Smooth muscle cell (in vitro differentiated cells): ENCODE data around the gene ELOVL1. TPM values are rescaled to one million over a fixed set of nuclear protein-coding genes. Genes with fewer than 3 reads are reported as not detected.

Source experiments
- DNase-seq: peaks from one replicate; lab custom pipeline; 2025; ENCODE audit not compliant: unreplicated experiment; lab: John Stamatoyannopoulos, UW
- H2AFZ ChIP-seq: fragments of 200-600 bp; sonication (generic); 2 replicates; pipeline ENCODE4 v1.6.0; 2016; ENCODE audit warnings: antibody characterized with exemption, low read depth, mild to moderate bottlenecking
- H3F3A ChIP-seq: fragments of 200-600 bp; sonication (generic); 2 replicates; pipeline ENCODE4 v1.6.0; 2017; ENCODE audit warnings: antibody characterized with exemption, low read depth
- H3K27ac ChIP-seq: fragments of 200-600 bp; sonication (generic); 2 replicates; pipeline ENCODE4 v1.5.1; 2016; ENCODE audit warnings: low read depth, mild to moderate bottlenecking
- H3K27me3 ChIP-seq: fragments of 200-600 bp; sonication (generic); 2 replicates; pipeline ENCODE4 v1.6.1; 2016; ENCODE audit warnings: low read depth, mild to moderate bottlenecking
- H3K36me3 ChIP-seq: fragments of 200-600 bp; sonication (generic); 2 replicates; pipeline ENCODE4 v1.5.1; 2016; ENCODE audit warnings: low read depth
- H3K4me1 ChIP-seq: fragments of 200-600 bp; sonication (generic); 2 replicates; pipeline ENCODE4 v1.5.1; 2016; ENCODE audit warnings: low read depth
- H3K4me2 ChIP-seq: fragments of 200-600 bp; sonication (generic); 2 replicates; pipeline ENCODE4 v1.6.0; 2016; ENCODE audit warnings: mild to moderate bottlenecking
- H3K4me3 ChIP-seq: fragments of 200-600 bp; sonication (generic); 2 replicates; pipeline ENCODE4 v1.5.1; 2016; ENCODE audit warnings: mild to moderate bottlenecking
- H3K79me2 ChIP-seq: fragments of 200-600 bp; sonication (generic); 2 replicates; pipeline ENCODE4 v1.6.0; 2016; ENCODE audit warnings: low read depth, mild to moderate bottlenecking
- H3K9ac ChIP-seq: fragments of 200-600 bp; sonication (generic); 2 replicates; pipeline ENCODE4 v1.6.0; 2016; ENCODE audit warnings: low read depth
- H3K9me3 ChIP-seq: fragments of 200-600 bp; sonication (generic); replicated peaks from 2 replicates; pipeline ENCODE4 v1.5.1; 2016; ENCODE audit warnings: low read depth
- H4K20me1 ChIP-seq: fragments of 200-600 bp; sonication (generic); 2 replicates; pipeline ENCODE4 v1.6.0; 2016; ENCODE audit warnings: low read depth
- CTCF ChIP-seq: fragments of 200-600 bp; sonication (generic); IDR thresholded peaks from 2 replicates; pipeline ENCODE4 v1.5.1; 2017; ENCODE audit warnings: borderline replicate concordance, mild to moderate bottlenecking, antibody characterized with exemption; ENCODE audit not compliant: insufficient read depth, poor library complexity, severe bottlenecking
- WGBS: methylation state at CpG from one replicate; pipeline ENCODE4 v1.1.7; 2016; ENCODE audit warnings: low lambda C conversion rate; 5-methylcytosine and 5-hydroxymethylcytosine counted together
- polyA plus RNA-seq: library from polyadenylated mRNA; unstranded; fragments of >200 nt; fragmentation: Nextera tagmentation; extraction: Ambion mirVana; gene quantifications from 2 replicates; pipeline ENCODE4 v1.2.1, GENCODE V29; 2016
- total RNA-seq: library from RNA; depleted of rRNA; stranded (reverse); fragments of >200 nt; gene quantifications from 2 replicates; pipeline ENCODE4 v1.2.3, GENCODE V29; 2014

Gene ELOVL1
- total and polyA plus RNA-seq, 2 experiments from 2014 or later = 101 to 109 TPM

GRCh38 chr1:43410571-43410970 lies 42.8 kb upstream of the ELOVL1 start:
- Histone ChIP-seq H3K27ac (no peak overlapping the region), H3K9ac (no peak overlapping the region), H2AFZ (no peak overlapping the region), H3K36me3 (peaks cover 2% of the 10 kb centered on the region), H3K4me1 (no peaks in the 10 kb centered on the region), H3K4me3 (no peak overlapping the region), H3K4me2 (no peak overlapping the region), H3K79me2 (no peaks in the 10 kb centered on the region), H4K20me1 (peaks cover 10% of the 10 kb centered on the region), H3F3A (no peaks in the 10 kb centered on the region), H3K27me3 (no peaks in the 10 kb centered on the region), H3K9me3 (no peaks in the 10 kb centered on the region)
- DNase-seq = no peak
- 100% methylated on average over 3 of the region's 3 CpGs for WGBS
- no peak for TF ChIP-seq CTCF

- Histone ChIP-seq H3K36me3 (peaks cover 4% of the 10 kb centered on the region), H3K9me3 (no peaks in the 10 kb centered on the region), H3K27ac (no peak overlapping the region), H3K4me3 (no peak overlapping the region), H3F3A (no peaks in the 10 kb centered on the region), H4K20me1 (peaks cover 53% of the 10 kb centered on the region), H3K9ac (no peak overlapping the region), H3K4me1 (no peaks in the 10 kb centered on the region), H3K27me3 (no peaks in the 10 kb centered on the region), H3K4me2 (no peak overlapping the region), H2AFZ (no peak overlapping the region), H3K79me2 (no peaks in the 10 kb centered on the region)
- TF ChIP-seq CTCF = no peak
- 90% methylated on average over 2 of the region's 2 CpGs for WGBS
- DNase-seq = no peak
Measured at GRCh38 chr1:43405876-43406234, 38.0 kb upstream of the ELOVL1 start.

GRCh38 chr1:43405219-43405875 lies 37.5 kb upstream of the ELOVL1 start:
- Histone ChIP-seq H3K79me2 (no peaks in the 10 kb centered on the region), H3K4me1 (no peaks in the 10 kb centered on the region), H3K4me2 (no peak overlapping the region), H3F3A (no peaks in the 10 kb centered on the region), H4K20me1 (peaks cover 57% of the 10 kb centered on the region), H3K4me3 (no peak overlapping the region), H3K27ac (no peak overlapping the region), H3K9me3 (no peaks in the 10 kb centered on the region), H3K36me3 (peaks cover 4% of the 10 kb centered on the region), H3K9ac (no peak overlapping the region), H3K27me3 (no peaks in the 10 kb centered on the region), H2AFZ (no peak overlapping the region)
- no peak for DNase-seq
- no peak for TF ChIP-seq CTCF
- 51% methylated on average over 6 of the region's 6 CpGs for WGBS

- WGBS = 96% methylated on average over 6 of the region's 6 CpGs
- Histone ChIP-seq H3K9me3 (no peaks in the 10 kb centered on the region), H3K4me3 (no peak overlapping the region), H4K20me1 (peaks cover 67% of the 10 kb centered on the region), H3K27ac (no peak overlapping the region), H3K4me2 (no peak overlapping the region), H3F3A (no peaks in the 10 kb centered on the region), H3K27me3 (no peaks in the 10 kb centered on the region), H3K4me1 (no peaks in the 10 kb centered on the region), H3K36me3 (peaks cover 4% of the 10 kb centered on the region), H3K9ac (no peak overlapping the region), H3K79me2 (peaks cover 3% of the 10 kb centered on the region), H2AFZ (no peak overlapping the region)
- no peak for DNase-seq
- TF ChIP-seq CTCF = no peak
Measured at GRCh38 chr1:43404353-43404752, 36.5 kb upstream of the ELOVL1 start.
